HG03039 (cell line): Measurements from ENCODE around the gene CRY1.
A peak's percentile ranks its signal among the peaks of the same experiment; 100 is the strongest.

Experiments used
- ATAC-seq: cut with Tn5 transposase; IDR thresholded peaks from one replicate; pipeline ENCODE4 v1.9.1; 2021; ENCODE audit warnings: mild to moderate bottlenecking, moderate library complexity; ENCODE audit not compliant: unreplicated experiment

Gene CRY1

GRCh38 chr12:107093417-107094182 lies at the start of gene CRY1:
Gene CRY1, minus strand, starts transcription at chr12:107093549. Its CDS starts 588 bp downstream, at chr12:107092961.
- ATAC-seq, result peak; percentile 81

GRCh38 chr12:107139787-107140186 lies 46.4 kb upstream of the CRY1 start:
- ATAC-seq, result no peak

- ATAC-seq, result no peak
Observed at GRCh38 chr12:107138990-107139389, 45.6 kb upstream of the CRY1 start.

GRCh38 chr12:107135177-107135576 lies 41.8 kb upstream of the CRY1 start:
- ATAC-seq, result no peak

GRCh38 chr12:107134558-107134957 lies 41.2 kb upstream of the CRY1 start:
- no peak for ATAC-seq

- ATAC-seq, result no peak
Observed at GRCh38 chr12:107133462-107133861, 40.1 kb upstream of the CRY1 start.

- no peak for ATAC-seq
Observed at GRCh38 chr12:107131832-107132616, 38.7 kb upstream of the CRY1 start.

- no peak for ATAC-seq
Observed at GRCh38 chr12:107130830-107131611, 37.7 kb upstream of the CRY1 start.

- no peak for ATAC-seq
Observed at GRCh38 chr12:107129315-107129930, 36.1 kb upstream of the CRY1 start.

GRCh38 chr12:107127482-107128430 lies 34.4 kb upstream of the CRY1 start:
- ATAC-seq, result no peak

GRCh38 chr12:107126796-107127481 lies 33.6 kb upstream of the CRY1 start:
- no peak for ATAC-seq

GRCh38 chr12:107125833-107126232 lies 32.5 kb upstream of the CRY1 start:
- no peak for ATAC-seq

GRCh38 chr12:107122452-107122958 lies 29.2 kb upstream of the CRY1 start:
- ATAC-seq, result no peak

GRCh38 chr12:107119091-107119490 lies 25.7 kb upstream of the CRY1 start:
- ATAC-seq, result no peak

- no peak for ATAC-seq
Observed at GRCh38 chr12:107118624-107119023, 25.3 kb upstream of the CRY1 start.

GRCh38 chr12:107115119-107115518 lies 21.8 kb upstream of the CRY1 start:
- ATAC-seq, result no peak

- ATAC-seq, result no peak
Observed at GRCh38 chr12:107111314-107111713, 18.0 kb upstream of the CRY1 start.

GRCh38 chr12:107109726-107110719 lies 16.7 kb upstream of the CRY1 start:
- ATAC-seq, result no peak
